Vagina (tissue), 2 donors: Measurements from ENCODE around the gene RETREG1. TPM values are rescaled to one million over a fixed set of nuclear protein-coding genes. Genes with fewer than 3 reads are reported as not detected.
A peak's percentile ranks its signal among the peaks of the same experiment; 100 is the strongest.

Experiments used
- DNase-seq, 2 donors: peaks; one replicate each; pipeline ENCODE4 v3.0.0-alpha.2; 2017; ENCODE audit errors: extremely low spot score in 2 of 2
- H3K27ac ChIP-seq: fragments of 200-600 bp; sonication (generic); one replicate; pipeline ENCODE4 v1.5.1; 2019
- H3K27me3 ChIP-seq: fragments of 200-600 bp; sonication (generic); one replicate; pipeline ENCODE4 v1.5.1; 2019
- H3K36me3 ChIP-seq, 2 donors: fragments of 200-600 bp; sonication (generic); one replicate each; pipeline ENCODE4 v1.5.1; 2017 to 2019
- H3K4me1 ChIP-seq: fragments of 200-600 bp; sonication (generic); one replicate; pipeline ENCODE4 v1.5.1; 2019
- H3K4me3 ChIP-seq, 2 donors: fragments of 200-600 bp; sonication (generic); 1 replicate in 1 of 2; 2 replicates in 1 of 2; pipeline ENCODE4 v1.5.1; 2016 to 2019
- H3K9me3 ChIP-seq: fragments of 200-600 bp; sonication (generic); one replicate; pipeline ENCODE4 v1.5.1; 2019
- POLR2A ChIP-seq, 2 donors: fragments of 450-650 bp; IDR thresholded peaks; one replicate each; pipeline ENCODE4 v1.6.1; 2017; ENCODE audit warnings: antibody characterized with exemption in 2 of 2, mild to moderate bottlenecking in 2 of 2, moderate library complexity in 2 of 2
- POLR2AphosphoS5 ChIP-seq, 2 donors: sonication (generic); formaldehyde crosslinking; IDR thresholded peaks; one replicate each; pipeline ENCODE4 v1.9.0; 2017; ENCODE audit warnings: antibody characterized with exemption in 2 of 2, mild to moderate bottlenecking in 2 of 2, low read depth in 1 of 2; ENCODE audit not compliant: insufficient read depth in 1 of 2
- intact Hi-C: fragments of 100-400 bp; cut with DNase I; formaldehyde crosslinking; loops from one replicate; pipeline ENCODE4 v1.15.1; 2023
- total RNA-seq: library from RNA; depleted of rRNA; stranded (reverse); fragments of >200 nt; gene quantifications from one replicate; pipeline ENCODE4 v1.2.3, GENCODE V29; 2016
- TF ChIP-seq, protein P1 (sequence below), 3 experiments: fragments of 450-650 bp in 2 of 3; fragments of 200-600 bp in 1 of 3; sonication (generic) in 1 of 3; IDR thresholded peaks; one replicate each; pipeline ENCODE4 v1.5.1; 2017 to 2019; ENCODE audit warnings: antibody characterized with exemption in 3 of 3, mild to moderate bottlenecking in 2 of 3, moderate library complexity in 2 of 3

RETREG1 gene
- total RNA-seq, 1 donor from 2014 or later, result 27.7 TPM

DNA sequence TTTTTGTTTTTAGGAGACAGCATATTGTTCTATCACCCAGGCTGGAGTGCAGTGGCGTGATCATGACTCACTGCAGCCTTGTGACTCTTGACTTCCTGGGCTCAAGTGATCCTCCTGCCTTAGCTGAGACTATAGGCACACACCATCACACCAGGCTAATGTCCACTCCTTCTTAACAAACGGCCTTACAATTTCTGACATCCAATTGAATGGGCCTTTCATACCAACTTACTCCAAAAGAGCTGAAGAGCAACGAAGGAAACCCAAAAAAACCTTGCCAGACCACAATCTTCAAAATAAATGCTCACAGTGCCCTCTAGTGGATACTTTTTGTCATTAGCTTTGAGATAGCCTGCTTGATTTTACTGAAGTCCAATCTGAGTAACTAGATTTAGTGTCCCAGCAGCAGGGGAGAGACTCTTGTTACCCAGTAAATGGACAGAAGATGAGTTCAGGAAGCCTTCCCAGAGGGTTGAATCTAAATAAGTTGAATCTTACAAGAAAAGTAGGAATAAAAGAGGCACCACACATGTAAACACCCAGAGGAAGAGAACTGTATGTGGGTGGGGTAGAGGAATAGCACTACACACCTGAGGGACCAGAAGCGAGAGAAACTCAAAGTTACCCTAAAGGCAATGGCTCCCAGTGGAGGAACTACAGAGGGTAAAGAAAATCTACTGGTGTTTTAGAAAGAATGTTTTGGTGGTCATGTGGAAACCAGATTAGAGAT lies 160.5 kb downstream of the RETREG1 start:
- Histone ChIP-seq H3K4me3 (no peak overlapping the region), H3K27ac (peak overlapping the region; percentile 23), H3K4me1 (peaks cover 39% of the 10 kb centered on the region), H3K9me3 (no peaks in the 10 kb centered on the region), H3K27me3 (no peaks in the 10 kb centered on the region), H3K36me3 (peaks cover 0 to 56% of the 10 kb centered on the region in 2 donors)
- intact Hi-C loops, result no loop called here
- no peak for TF ChIP-seq POLR2A (IDR thresholded peaks at IDR 0.05)
- TF ChIP-seq POLR2AphosphoS5 (IDR thresholded peaks at IDR 0.05; ENCODE audit: insufficient read depth in 1 of 2, low read depth in 1 of 2), result peak in 1 of 2 donors; percentile 55
- TF ChIP-seq, protein P1, sequence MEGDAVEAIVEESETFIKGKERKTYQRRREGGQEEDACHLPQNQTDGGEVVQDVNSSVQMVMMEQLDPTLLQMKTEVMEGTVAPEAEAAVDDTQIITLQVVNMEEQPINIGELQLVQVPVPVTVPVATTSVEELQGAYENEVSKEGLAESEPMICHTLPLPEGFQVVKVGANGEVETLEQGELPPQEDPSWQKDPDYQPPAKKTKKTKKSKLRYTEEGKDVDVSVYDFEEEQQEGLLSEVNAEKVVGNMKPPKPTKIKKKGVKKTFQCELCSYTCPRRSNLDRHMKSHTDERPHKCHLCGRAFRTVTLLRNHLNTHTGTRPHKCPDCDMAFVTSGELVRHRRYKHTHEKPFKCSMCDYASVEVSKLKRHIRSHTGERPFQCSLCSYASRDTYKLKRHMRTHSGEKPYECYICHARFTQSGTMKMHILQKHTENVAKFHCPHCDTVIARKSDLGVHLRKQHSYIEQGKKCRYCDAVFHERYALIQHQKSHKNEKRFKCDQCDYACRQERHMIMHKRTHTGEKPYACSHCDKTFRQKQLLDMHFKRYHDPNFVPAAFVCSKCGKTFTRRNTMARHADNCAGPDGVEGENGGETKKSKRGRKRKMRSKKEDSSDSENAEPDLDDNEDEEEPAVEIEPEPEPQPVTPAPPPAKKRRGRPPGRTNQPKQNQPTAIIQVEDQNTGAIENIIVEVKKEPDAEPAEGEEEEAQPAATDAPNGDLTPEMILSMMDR (IDR thresholded peaks at IDR 0.05), result peak; percentile 49 to 57 (median 50)
- DNase-seq, result no peak

DNA sequence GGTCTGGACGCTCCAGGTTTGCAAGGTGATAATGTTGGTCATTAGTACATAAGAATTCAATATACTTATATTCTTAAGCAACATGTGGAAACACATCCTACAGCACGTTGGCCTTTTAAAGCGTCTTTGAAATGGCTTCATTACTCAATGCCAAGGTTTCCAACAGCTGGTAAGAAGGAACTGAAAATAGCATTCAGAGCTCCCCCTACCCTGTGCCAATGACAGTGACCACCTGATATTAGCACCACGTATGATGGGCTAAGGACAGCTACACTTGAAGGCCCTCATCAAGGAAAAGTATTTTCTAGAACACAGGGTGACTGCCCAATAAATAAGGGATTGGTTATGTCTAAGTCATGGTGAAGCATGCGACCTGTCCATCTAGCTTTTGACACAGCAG lies 161.1 kb downstream of the RETREG1 start:
- DNase-seq, result no peak
- Histone ChIP-seq H3K4me1 (peaks cover 33% of the 10 kb centered on the region), H3K36me3 (peaks cover 0 to 56% of the 10 kb centered on the region in 2 donors), H3K27me3 (no peaks in the 10 kb centered on the region), H3K4me3 (no peak overlapping the region), H3K9me3 (no peaks in the 10 kb centered on the region), H3K27ac (no peak overlapping the region)
- intact Hi-C loops, result no loop called here
- TF ChIP-seq POLR2AphosphoS5 (IDR thresholded peaks at IDR 0.05; ENCODE audit: insufficient read depth in 1 of 2, low read depth in 1 of 2), result no peak
- no peak for TF ChIP-seq POLR2A (IDR thresholded peaks at IDR 0.05)
- TF ChIP-seq, protein P1 (IDR thresholded peaks at IDR 0.05), result no peak

DNA sequence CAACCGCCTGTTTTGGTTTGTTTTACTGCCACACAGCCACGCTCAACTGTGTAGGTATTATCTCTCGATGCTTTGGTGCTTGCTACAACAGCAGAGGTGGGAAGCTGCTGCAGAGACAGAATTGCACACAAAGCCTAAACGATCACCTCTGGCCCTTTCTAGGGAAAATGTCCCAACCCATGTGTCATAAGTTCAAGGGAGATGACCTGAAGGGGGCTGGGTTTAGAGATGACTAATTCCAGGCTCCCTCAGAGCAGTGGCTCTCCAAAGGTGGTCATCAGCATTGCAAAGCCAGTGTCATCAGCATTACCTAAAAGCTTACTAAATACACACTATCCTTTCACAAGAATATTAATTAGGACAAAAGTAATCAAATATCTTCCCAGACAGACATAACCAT lies 162.1 kb downstream of the RETREG1 start:
- H3K27ac ChIP-seq, result no peak overlapping the region
- intact Hi-C loops, result no loop called here
- H3K9me3 ChIP-seq, result no peaks in the 10 kb centered on the region
- DNase-seq, result no peak
- no peaks in the 10 kb centered on the region for H3K27me3 ChIP-seq
- peaks cover 0 to 60% of the 10 kb centered on the region in 2 donors for H3K36me3 ChIP-seq
- TF ChIP-seq, protein P1 (IDR thresholded peaks at IDR 0.05), result no peak
- TF ChIP-seq POLR2AphosphoS5 (IDR thresholded peaks at IDR 0.05; ENCODE audit: insufficient read depth in 1 of 2, low read depth in 1 of 2) (no peak), POLR2A (IDR thresholded peaks at IDR 0.05) (no peak)
- H3K4me3 ChIP-seq, result no peak overlapping the region
- H3K4me1 ChIP-seq, result peaks cover 26% of the 10 kb centered on the region

DNA sequence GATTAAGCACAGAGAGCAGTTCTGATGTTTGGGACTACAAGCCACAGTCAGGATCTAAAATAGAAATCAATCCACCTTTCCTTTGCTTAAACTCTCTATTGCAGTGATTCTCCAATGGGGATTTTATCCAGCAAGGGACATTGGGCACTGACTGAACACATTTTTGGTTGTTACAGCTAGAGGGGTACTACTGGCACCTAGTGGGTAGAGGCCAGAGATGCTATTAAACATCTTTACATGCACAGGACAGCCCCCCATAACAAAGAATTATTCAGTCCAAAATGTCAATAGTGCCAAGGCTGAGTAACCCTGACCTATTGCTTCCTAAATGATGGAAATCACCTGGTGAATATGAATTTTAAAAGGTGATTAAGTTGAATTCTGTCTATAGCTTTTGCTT lies 163.2 kb downstream of the RETREG1 start:
- H3K4me3 ChIP-seq, result no peak overlapping the region
- H3K27ac ChIP-seq, result no peak overlapping the region
- DNase-seq, result no peak
- intact Hi-C loops, result no loop called here
- peaks cover 0 to 59% of the 10 kb centered on the region in 2 donors for H3K36me3 ChIP-seq
- no peaks in the 10 kb centered on the region for H3K27me3 ChIP-seq
- TF ChIP-seq POLR2AphosphoS5 (IDR thresholded peaks at IDR 0.05; ENCODE audit: insufficient read depth in 1 of 2, low read depth in 1 of 2), result no peak
- no peak for TF ChIP-seq POLR2A (IDR thresholded peaks at IDR 0.05)
- TF ChIP-seq, protein P1 (IDR thresholded peaks at IDR 0.05), result no peak
- no peaks in the 10 kb centered on the region for H3K9me3 ChIP-seq
- peaks cover 24% of the 10 kb centered on the region for H3K4me1 ChIP-seq

DNA sequence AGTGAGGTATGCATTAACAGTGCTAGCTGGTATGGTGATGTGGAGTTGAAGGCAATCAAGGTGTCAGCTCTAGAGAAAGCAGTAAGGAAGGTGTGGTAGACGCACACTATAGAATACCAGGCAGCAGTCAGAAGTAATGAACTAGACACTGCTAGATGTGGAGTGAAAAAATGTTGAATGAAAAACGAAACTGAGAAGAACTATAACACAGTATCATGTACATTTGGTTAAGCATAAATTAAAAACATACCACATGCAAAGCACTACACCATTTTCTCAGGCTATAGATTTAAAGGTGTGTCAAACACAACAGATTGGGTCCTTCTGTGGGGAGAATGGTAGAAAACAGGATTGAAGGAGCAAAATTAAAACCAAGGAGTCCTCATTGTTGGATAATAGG lies 166.6 kb downstream of the RETREG1 start:
- intact Hi-C loops, result no loop called here
- TF ChIP-seq, protein P1 (IDR thresholded peaks at IDR 0.05), result no peak
- TF ChIP-seq POLR2AphosphoS5 (IDR thresholded peaks at IDR 0.05; ENCODE audit: insufficient read depth in 1 of 2, low read depth in 1 of 2), result no peak
- DNase-seq, result no peak
- peaks cover 0 to 50% of the 10 kb centered on the region in 2 donors for H3K36me3 ChIP-seq
- H3K9me3 ChIP-seq, result no peaks in the 10 kb centered on the region
- no peaks in the 10 kb centered on the region for H3K4me1 ChIP-seq
- no peak overlapping the region for H3K4me3 ChIP-seq
- no peaks in the 10 kb centered on the region for H3K27me3 ChIP-seq
- H3K27ac ChIP-seq, result no peak overlapping the region
